HFF-Myc (cell line): ENCODE results near the gene EYA2.

Experiments used
- DNase-seq: peaks from one replicate; pipeline ENCODE4 v3.0.0-alpha.2; 2011; ENCODE audit warnings: low read depth; ENCODE audit errors: extremely low read depth
- H3K4me3 ChIP-seq: replicated peaks from 2 replicates; pipeline ENCODE4 v1.5.1; 2011; ENCODE audit warnings: low read depth, mild to moderate bottlenecking, control low read depth, low read length
- TF ChIP-seq, protein P1 (sequence below): IDR thresholded peaks from 2 replicates; pipeline ENCODE4 v1.5.1; 2012; ENCODE audit warnings: mild to moderate bottlenecking, low read depth, low read length, control low read depth; ENCODE audit errors: missing control alignments

EYA2 gene

DNA sequence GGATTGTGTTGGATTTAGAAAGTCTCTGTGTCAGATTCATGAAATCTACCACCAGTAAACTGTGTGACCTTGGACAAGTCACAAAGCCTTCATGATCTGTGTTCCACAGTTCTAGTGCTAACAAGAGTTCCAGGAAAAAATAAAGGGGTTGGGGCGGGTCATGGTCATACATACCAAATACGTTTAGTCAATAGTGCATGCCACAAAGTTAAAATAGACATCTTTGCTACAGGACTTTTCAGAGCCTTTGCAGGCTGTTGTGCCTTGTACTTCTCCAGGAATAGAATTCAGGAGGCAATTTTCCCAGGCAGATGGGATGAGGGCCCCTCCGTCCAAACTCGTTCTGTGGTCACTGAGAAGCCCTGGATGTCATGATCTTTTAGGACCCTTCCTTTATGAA is 127.2 kb downstream of the EYA2 start:
- H3K4me3 ChIP-seq = no peak overlapping the region
- TF ChIP-seq, protein P1, sequence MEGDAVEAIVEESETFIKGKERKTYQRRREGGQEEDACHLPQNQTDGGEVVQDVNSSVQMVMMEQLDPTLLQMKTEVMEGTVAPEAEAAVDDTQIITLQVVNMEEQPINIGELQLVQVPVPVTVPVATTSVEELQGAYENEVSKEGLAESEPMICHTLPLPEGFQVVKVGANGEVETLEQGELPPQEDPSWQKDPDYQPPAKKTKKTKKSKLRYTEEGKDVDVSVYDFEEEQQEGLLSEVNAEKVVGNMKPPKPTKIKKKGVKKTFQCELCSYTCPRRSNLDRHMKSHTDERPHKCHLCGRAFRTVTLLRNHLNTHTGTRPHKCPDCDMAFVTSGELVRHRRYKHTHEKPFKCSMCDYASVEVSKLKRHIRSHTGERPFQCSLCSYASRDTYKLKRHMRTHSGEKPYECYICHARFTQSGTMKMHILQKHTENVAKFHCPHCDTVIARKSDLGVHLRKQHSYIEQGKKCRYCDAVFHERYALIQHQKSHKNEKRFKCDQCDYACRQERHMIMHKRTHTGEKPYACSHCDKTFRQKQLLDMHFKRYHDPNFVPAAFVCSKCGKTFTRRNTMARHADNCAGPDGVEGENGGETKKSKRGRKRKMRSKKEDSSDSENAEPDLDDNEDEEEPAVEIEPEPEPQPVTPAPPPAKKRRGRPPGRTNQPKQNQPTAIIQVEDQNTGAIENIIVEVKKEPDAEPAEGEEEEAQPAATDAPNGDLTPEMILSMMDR = no peak
- DNase-seq = no peak

DNA sequence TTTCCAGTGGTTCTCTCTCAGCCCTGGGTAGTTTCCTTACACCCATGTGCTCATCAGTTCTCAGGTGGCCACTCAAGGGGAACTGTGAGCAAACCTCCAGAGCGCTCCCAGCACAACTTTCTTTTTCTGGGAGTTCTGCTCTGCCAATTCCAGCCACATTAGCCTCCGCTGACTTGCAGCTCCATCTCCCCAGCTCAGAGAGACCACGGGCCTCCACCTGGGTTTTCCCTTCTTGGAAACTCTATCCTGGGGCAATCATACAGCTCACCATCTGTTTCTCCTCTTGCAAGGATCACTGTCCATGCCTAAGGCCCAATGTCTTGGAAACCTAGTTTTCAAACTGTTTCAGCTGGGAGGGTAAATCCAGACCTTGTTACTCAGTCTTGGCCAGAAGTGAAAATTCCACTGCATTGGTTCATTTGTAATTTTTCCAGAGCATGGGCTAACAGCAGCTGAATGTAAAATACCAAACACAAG is 129.9 kb downstream of the EYA2 start:
- TF ChIP-seq, protein P1 = no peak
- no peak for DNase-seq
- H3K4me3 ChIP-seq = no peak overlapping the region

DNA sequence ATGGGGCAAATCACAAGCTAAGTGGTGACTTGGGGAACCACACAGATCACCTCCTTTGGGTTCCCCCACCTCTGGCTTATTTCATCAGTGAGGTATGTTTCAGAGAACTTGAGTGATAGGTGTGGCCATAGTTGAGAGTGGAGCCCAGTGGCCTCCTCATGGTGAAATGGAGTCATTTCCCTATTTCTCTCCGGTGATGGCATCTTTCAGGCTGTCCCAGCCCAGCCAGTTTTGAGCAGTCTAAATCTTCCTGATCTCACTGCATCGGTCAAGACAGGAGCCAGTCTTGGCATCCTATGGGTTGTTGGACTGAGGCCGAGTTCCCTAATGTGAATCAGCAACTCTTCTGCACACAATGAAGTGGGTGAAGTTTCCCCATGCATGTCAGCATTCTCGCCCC is 132.4 kb downstream of the EYA2 start:
- H3K4me3 ChIP-seq = no peak overlapping the region
- no peak for DNase-seq
- TF ChIP-seq, protein P1 = no peak

DNA sequence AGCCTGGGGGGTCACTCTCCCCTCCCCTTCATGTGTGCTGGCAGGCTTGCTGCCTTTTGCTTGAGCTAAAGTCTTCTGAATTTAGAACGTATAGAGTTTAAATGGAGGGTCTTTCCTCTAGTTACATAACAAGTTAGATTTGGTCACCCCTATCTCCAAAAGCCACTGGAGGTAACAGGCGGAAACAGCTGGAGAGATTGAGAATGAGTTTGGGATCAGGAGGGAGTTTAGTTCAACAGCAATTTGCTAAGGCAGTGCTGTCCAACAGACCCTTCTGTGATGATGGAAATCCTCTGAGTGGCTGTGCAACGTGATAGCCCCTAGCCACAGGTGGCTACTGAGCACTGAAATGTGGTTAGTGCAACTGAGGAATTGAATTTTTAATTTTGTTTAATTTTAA is 132.8 kb downstream of the EYA2 start:
- TF ChIP-seq, protein P1 = no peak
- no peak overlapping the region for H3K4me3 ChIP-seq
- DNase-seq = no peak

DNA sequence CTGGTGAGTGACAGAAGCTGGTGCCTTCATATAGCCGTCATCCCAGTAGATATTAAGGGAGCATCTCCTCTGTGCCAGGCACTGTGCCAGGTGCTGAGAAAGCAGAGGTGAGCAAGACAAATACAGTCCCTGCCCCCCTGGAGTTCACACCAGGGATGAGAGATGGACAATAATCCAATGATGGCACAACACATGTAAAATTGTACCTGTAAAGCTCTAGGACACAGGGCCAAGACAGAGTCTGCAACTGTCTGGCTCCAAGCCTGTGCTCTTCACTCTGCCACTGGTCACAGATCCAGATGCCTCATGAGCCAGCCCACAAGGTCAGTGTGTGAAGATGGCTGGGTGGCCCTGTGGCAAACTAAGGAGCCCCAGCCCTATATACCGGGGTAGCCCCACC is 133.8 kb downstream of the EYA2 start:
- H3K4me3 ChIP-seq = no peak overlapping the region
- TF ChIP-seq, protein P1 = no peak
- no peak for DNase-seq

DNA sequence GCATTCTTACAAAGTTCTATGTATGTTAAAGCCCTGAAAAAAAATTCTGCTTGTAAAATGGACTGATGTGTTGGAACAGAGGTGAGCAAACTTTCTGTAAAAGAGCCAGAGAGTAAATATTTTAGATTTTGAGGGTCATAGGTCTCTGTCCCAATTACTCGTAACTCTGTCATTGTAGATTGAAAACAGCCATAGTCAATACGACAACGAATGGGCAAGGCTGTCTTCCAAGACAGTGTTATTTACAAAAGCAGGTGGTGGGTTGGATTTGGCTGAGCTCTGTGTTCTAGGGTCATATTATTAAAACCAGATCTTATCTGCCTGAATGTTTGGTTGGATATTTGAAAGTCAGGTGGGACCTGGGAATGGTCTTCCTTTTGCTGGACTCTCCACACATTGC is 135.2 kb downstream of the EYA2 start:
- TF ChIP-seq, protein P1 = no peak
- DNase-seq = no peak
- no peak overlapping the region for H3K4me3 ChIP-seq

DNA sequence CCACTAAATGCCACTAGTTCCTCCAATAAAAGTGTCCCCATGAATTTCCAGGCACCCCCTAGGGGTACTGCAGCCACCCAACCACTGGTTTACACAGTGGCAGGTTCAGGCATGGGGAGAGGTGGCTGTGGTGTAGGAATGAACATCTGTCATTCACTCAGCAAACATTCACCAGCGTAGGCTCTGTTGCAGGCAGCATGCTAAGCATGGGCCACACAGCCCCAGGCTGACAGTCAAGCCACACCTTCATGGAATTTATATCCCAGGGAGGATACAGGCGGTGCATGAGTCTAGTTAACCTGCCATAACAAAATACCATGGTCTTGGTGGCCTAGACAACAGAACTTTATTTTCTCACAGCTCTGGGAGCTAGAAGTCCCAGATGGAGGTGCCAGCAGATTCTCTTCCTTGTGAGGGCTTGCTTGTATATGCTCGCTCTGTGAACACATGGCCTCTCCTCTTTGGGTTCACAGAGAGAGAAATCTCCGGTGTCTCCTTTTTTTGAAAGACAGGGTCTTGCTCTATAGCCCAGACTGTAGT is 135.7 kb downstream of the EYA2 start:
- DNase-seq = no peak
- no peak overlapping the region for H3K4me3 ChIP-seq
- TF ChIP-seq, protein P1 = no peak
